GM23338 (cell line): ENCODE data around the gene MTA1. TPM values are rescaled to one million over a fixed set of nuclear protein-coding genes. Genes with fewer than 3 reads are reported as not detected.

Source experiments
- ATAC-seq: fragments of 200-7000 bp; cut with Tn5 transposase; 3 replicates; pipeline ENCODE4 v1.9.1; 2020
- DNase-seq: peaks from one replicate; pipeline ENCODE4 v3.0.0-alpha.2; 2015; ENCODE audit warnings: low spot score
- H2AFZ ChIP-seq: fragments of 200-600 bp; sonication (generic); 2 replicates; pipeline ENCODE4 v1.8.0; 2016; ENCODE audit warnings: antibody characterized with exemption, mild to moderate bottlenecking, moderate library complexity
- H3F3A ChIP-seq: fragments of 200-600 bp; sonication (generic); replicated peaks from 2 replicates; pipeline ENCODE4 v1.8.0; 2017; ENCODE audit warnings: antibody characterized with exemption, mixed run types, low read depth
- H3K27ac ChIP-seq: fragments of 200-600 bp; sonication (generic); 2 replicates; pipeline ENCODE4 v1.6.1; 2016; ENCODE audit warnings: low read depth
- H3K27me3 ChIP-seq: fragments of 200-600 bp; sonication (generic); 2 replicates; pipeline ENCODE4 v1.8.0; 2016; ENCODE audit warnings: mild to moderate bottlenecking, mixed run types, moderate library complexity; ENCODE audit not compliant: insufficient read depth
- H3K36me3 ChIP-seq: fragments of 200-600 bp; sonication (generic); 2 replicates; pipeline ENCODE4 v1.8.0; 2016; ENCODE audit warnings: mild to moderate bottlenecking; ENCODE audit not compliant: insufficient read depth
- H3K4me1 ChIP-seq: fragments of 200-600 bp; sonication (generic); 2 replicates; pipeline ENCODE4 v1.8.0; 2016; ENCODE audit warnings: mild to moderate bottlenecking, moderate library complexity; ENCODE audit not compliant: insufficient read depth
- H3K4me2 ChIP-seq: fragments of 200-600 bp; sonication (generic); 2 replicates; pipeline ENCODE4 v1.7.1; 2017; ENCODE audit warnings: mixed run types
- H3K4me3 ChIP-seq: fragments of 200-600 bp; sonication (generic); 2 replicates; pipeline ENCODE4 v1.6.1; 2016; ENCODE audit warnings: mixed run types
- H3K79me2 ChIP-seq: fragments of 200-600 bp; sonication (generic); replicated peaks from 2 replicates; pipeline ENCODE4 v1.8.0; 2017; ENCODE audit warnings: mild to moderate bottlenecking; ENCODE audit not compliant: insufficient read depth
- H3K9me2 ChIP-seq: fragments of 200-600 bp; sonication (generic); 2 replicates; pipeline ENCODE4 v1.8.0; 2017; ENCODE audit not compliant: insufficient read depth
- H4K20me1 ChIP-seq: fragments of 200-600 bp; sonication (generic); replicated peaks from 2 replicates; pipeline ENCODE4 v1.8.0; 2017; ENCODE audit warnings: mild to moderate bottlenecking; ENCODE audit not compliant: insufficient read depth
- H3K27ac Mint-ChIP-seq: 2 replicates; pipeline ENCODE4 v1.8.0; 2020; ENCODE audit warnings: inconsistent platforms, mild to moderate bottlenecking, moderate library complexity, mixed read lengths
- H3K27me3 Mint-ChIP-seq: 3 replicates; pipeline ENCODE4 v1.8.0; 2022; ENCODE audit warnings: low read depth, mild to moderate bottlenecking, moderate library complexity, mixed read lengths, inconsistent platforms; ENCODE audit not compliant: insufficient read depth, poor library complexity
- H3K36me3 Mint-ChIP-seq: 3 replicates; pipeline ENCODE4 v1.8.0; 2021; ENCODE audit warnings: low read depth, mild to moderate bottlenecking, inconsistent platforms, moderate library complexity, mixed read lengths
- H3K4me1 Mint-ChIP-seq: 3 replicates; pipeline ENCODE4 v1.8.0; 2020; ENCODE audit warnings: mild to moderate bottlenecking, inconsistent platforms, mixed read lengths
- H3K4me3 Mint-ChIP-seq: 3 replicates; pipeline ENCODE4 v1.8.0; 2021; ENCODE audit warnings: moderate library complexity, mild to moderate bottlenecking, inconsistent platforms, mixed read lengths
- H3K9me3 Mint-ChIP-seq: 3 replicates; pipeline ENCODE4 v1.8.0; 2020; ENCODE audit warnings: moderate library complexity, mild to moderate bottlenecking, inconsistent platforms, mixed read lengths
- CTCF ChIP-seq, 2 experiments: fragments of 200-600 bp in 1 of 2; sonication (generic) in 1 of 2; conservative IDR thresholded peaks; 2 replicates each; pipeline versions ENCODE4 v1.5.1 to v1.6.1; 2016 to 2017; ENCODE audit warnings: antibody characterized with exemption in 2 of 2, low read depth in 2 of 2, mild to moderate bottlenecking in 2 of 2, moderate library complexity in 1 of 2
- EZH2 ChIP-seq: fragments of 200-600 bp; sonication (generic); IDR thresholded peaks from one replicate; pipeline ENCODE4 v1.8.0; 2017; ENCODE audit warnings: antibody characterized with exemption, mild to moderate bottlenecking, low read depth; ENCODE audit not compliant: unreplicated experiment
- EZH2phosphoT487 ChIP-seq: fragments of 200-600 bp; sonication (generic); IDR thresholded peaks from one replicate; pipeline ENCODE4 v1.8.1; 2018; ENCODE audit warnings: antibody characterized with exemption; ENCODE audit not compliant: unreplicated experiment
- JUNB ChIP-seq: IDR thresholded peaks from one replicate; pipeline ENCODE4 v1.6.1; 2016; ENCODE audit warnings: antibody characterized with exemption; ENCODE audit not compliant: unreplicated experiment
- NANOG ChIP-seq: IDR thresholded peaks from 2 replicates; pipeline ENCODE4 v1.6.1; 2016; ENCODE audit warnings: antibody characterized with exemption, borderline replicate concordance
- POLR2AphosphoS5 ChIP-seq: IDR thresholded peaks from 2 replicates; pipeline ENCODE4 v1.6.1; 2016; ENCODE audit warnings: antibody characterized with exemption, low read depth
- REST ChIP-seq: IDR thresholded peaks from one replicate; pipeline ENCODE4 v1.6.1; 2018; ENCODE audit warnings: antibody characterized with exemption; ENCODE audit not compliant: unreplicated experiment
- STAT1 ChIP-seq: IDR thresholded peaks from one replicate; pipeline ENCODE4 v1.6.1; 2016; ENCODE audit warnings: antibody characterized with exemption; ENCODE audit not compliant: unreplicated experiment
- ZNF114 ChIP-seq: fragments of 250-450 bp; sonication (Bioruptor Pico); IDR thresholded peaks from 2 replicates; pipeline ENCODE4 v1.5.0; 2020; ENCODE audit warnings: mild to moderate bottlenecking, moderate library complexity
- ZNF331 ChIP-seq: fragments of 250-450 bp; sonication (Bioruptor Pico); IDR thresholded peaks from 2 replicates; pipeline ENCODE4 v1.5.0; 2020; ENCODE audit warnings: low read depth, mild to moderate bottlenecking, moderate library complexity
- polyA plus RNA-seq: library from polyadenylated mRNA; unstranded; fragments of >200 nt; fragmentation: Nextera tagmentation; extraction: Ambion mirVana; gene quantifications from 2 replicates; pipeline ENCODE4 v1.2.1, GENCODE V29; 2016
- total RNA-seq: library from RNA; depleted of rRNA; stranded (reverse); fragments of >200 nt; shearing (Covaris generic); gene quantifications from 2 replicates; pipeline ENCODE4 v1.2.3, GENCODE V29; 2014

MTA1 gene
- total and polyA plus RNA-seq, 2 experiments from 2014 or later, result 53.3 to 126 TPM

- H3K27ac Mint-ChIP-seq, result no peak overlapping the region
Observed at GRCh38 chr14:105386581-105387529, 32.8 kb upstream of the MTA1 start.

GRCh38 chr14:105387530-105387922 is 32.1 kb upstream of the MTA1 start:
- no peak overlapping the region for H3K4me3 ChIP-seq
- peaks cover 10% of the 10 kb centered on the region for H3K27me3 Mint-ChIP-seq
- TF ChIP-seq ZNF114 (CRISPR knock-in tag) (no peak), EZH2phosphoT487 (no peak), ZNF331 (CRISPR knock-in tag) (no peak), NANOG (no peak), CTCF (conservative IDR thresholded peaks at IDR 0.05; ENCODE audit: low read depth in 2 of 2) (no peak), POLR2AphosphoS5 (no peak), EZH2 (no peak), JUNB (no peak), REST (no peak), STAT1 (no peak)

More at GRCh38 chr14:105386581-105387529, 32.8 kb upstream of the MTA1 start:
- H3K4me3 Mint-ChIP-seq, result no peak overlapping the region
- Histone ChIP-seq H3K4me1 (no peaks in the 10 kb centered on the region), H3F3A (0 out of 2 replicates have a peak, but pooled peaks cover 2% of the 10 kb centered on the region), H3K27me3 (no peaks in the 10 kb centered on the region), H3K4me2 (no peak overlapping the region), H3K4me3 (no peak overlapping the region), H2AFZ (no peak overlapping the region), H3K36me3 (no peaks in the 10 kb centered on the region), H4K20me1 (no peaks in the 10 kb centered on the region), H3K79me2 (no peaks in the 10 kb centered on the region), H3K27ac (no peak overlapping the region), H3K9me2 (no peaks in the 10 kb centered on the region)
- H3K4me1 Mint-ChIP-seq, result no peaks in the 10 kb centered on the region
- TF ChIP-seq EZH2phosphoT487 (no peak), ZNF331 (CRISPR knock-in tag) (no peak), JUNB (no peak)
- peaks cover 15% of the 10 kb centered on the region for H3K36me3 Mint-ChIP-seq
- ATAC-seq (no peak), DNase-seq (no peak)
- H3K27me3 Mint-ChIP-seq, result peaks cover 10% of the 10 kb centered on the region
- no peaks in the 10 kb centered on the region for H3K9me3 Mint-ChIP-seq

More at GRCh38 chr14:105387530-105387922, 32.1 kb upstream of the MTA1 start:
- Mint-ChIP-seq H3K27ac (no peak overlapping the region), H3K36me3 (peaks cover 12% of the 10 kb centered on the region), H3K4me3 (no peak overlapping the region), H3K9me3 (no peaks in the 10 kb centered on the region), H3K4me1 (no peaks in the 10 kb centered on the region)
- Histone ChIP-seq H3K4me1 (no peaks in the 10 kb centered on the region), H3K27ac (no peak overlapping the region), H3K9me2 (no peaks in the 10 kb centered on the region), H3K27me3 (no peaks in the 10 kb centered on the region), H2AFZ (no peak overlapping the region), H3K36me3 (no peaks in the 10 kb centered on the region), H3K79me2 (no peaks in the 10 kb centered on the region), H4K20me1 (no peaks in the 10 kb centered on the region), H3F3A (0 out of 2 replicates have a peak, but pooled peaks cover 2% of the 10 kb centered on the region), H3K4me2 (no peak overlapping the region)
- DNase-seq (no peak), ATAC-seq (no peak)
